HepG2 (cell line): ENCODE results near the gene CDK9. TPM values are rescaled to one million over a fixed set of nuclear protein-coding genes. Genes with fewer than 3 reads are reported as not detected.
A peak's percentile ranks its signal among the peaks of the same experiment; 100 is the strongest.

Source experiments
- AGO2 ChIP-seq: fragments of 200-400 bp; formaldehyde crosslinking; optimal IDR thresholded peaks from 2 replicates; pipeline ENCODE3; 2017; ENCODE audit warnings: mild to moderate bottlenecking, low read depth, low read length, moderate library complexity
- KLF12 ChIP-seq: sonication (generic); formaldehyde crosslinking; IDR thresholded peaks from 2 replicates; pipeline ENCODE4 v1.4.0; 2020; ENCODE audit warnings: missing genetic modification reagents, borderline replicate concordance
- MTF2 ChIP-seq: sonication (generic); formaldehyde crosslinking; IDR thresholded peaks from 2 replicates; pipeline ENCODE4 v1.5.0; 2020; ENCODE audit warnings: missing genetic modification reagents, borderline replicate concordance
- NFIB ChIP-seq: sonication (generic); formaldehyde crosslinking; IDR thresholded peaks from 2 replicates; pipeline ENCODE4 v1.9.0; 2021; ENCODE audit warnings: missing genetic modification reagents, mild to moderate bottlenecking, borderline replicate concordance
- NFYC ChIP-seq: IDR thresholded peaks from 2 replicates; pipeline ENCODE4 v1.6.1; 2016; ENCODE audit warnings: missing genetic modification reagents, missing compliant biosample characterization
- RAD21 ChIP-seq: fragments of 450-650 bp; formaldehyde crosslinking; IDR thresholded peaks from 2 replicates; pipeline ENCODE4 v1.5.0; 2020; ENCODE audit warnings: mild to moderate bottlenecking
- SALL1 ChIP-seq: sonication (generic); formaldehyde crosslinking; IDR thresholded peaks from 2 replicates; pipeline ENCODE4 v1.8.0; 2022; ENCODE audit warnings: mild to moderate bottlenecking, missing genetic modification reagents
- SP1 ChIP-seq, 2 experiments: fragments of 450-650 bp in 1 of 2; sonication (generic) in 1 of 2; formaldehyde crosslinking in 1 of 2; IDR thresholded peaks; 2 replicates each; pipeline versions ENCODE4 v1.4.0 to v1.6.1; 2016 to 2020; ENCODE audit warnings: missing genetic modification reagents in 1 of 2
- TAF15 ChIP-seq: fragments of 200-400 bp; formaldehyde crosslinking; IDR thresholded peaks from one replicate; pipeline ENCODE4 v1.6.1; 2018; ENCODE audit warnings: mild to moderate bottlenecking, low read depth, low read length; ENCODE audit not compliant: poor library complexity, severe bottlenecking
- ZMYM2 ChIP-seq: sonication (generic); formaldehyde crosslinking; IDR thresholded peaks from 2 replicates; pipeline ENCODE4 v1.8.0; 2022; ENCODE audit warnings: mild to moderate bottlenecking, missing genetic modification reagents
- polyA plus RNA-seq, 8 experiments: library from polyadenylated mRNA; depleted of rRNA in 3 of 8; stranded (reverse) in 7 of 8; unstranded in 1 of 8; fragments of >200 nt; fragmentation: Illumina TruSeq in 4 of 8; extraction: Trizol in 4 of 8; gene quantifications; 2 replicates each; pipeline versions ENCODE4 v1.2.1 to v1.2.3, GENCODE V29; 2011 to 2016; ENCODE audit warnings: low read depth in 4 of 8, missing spikeins in 1 of 8, mixed read lengths in 1 of 8; ENCODE audit not compliant: insufficient read depth in 1 of 8
- total RNA-seq, 5 experiments: library from RNA; depleted of rRNA; stranded (reverse); fragments of >200 nt; fragmentation: Illumina TruSeq; extraction: Trizol; gene quantifications; 2 replicates each; pipeline ENCODE4 v1.2.3, GENCODE V29; 2016; ENCODE audit warnings: low read depth in 1 of 5
- TF ChIP-seq, protein P1 (sequence below): sonication (generic); formaldehyde crosslinking; IDR thresholded peaks from 2 replicates; pipeline ENCODE4 v1.5.0; 2020; ENCODE audit warnings: mild to moderate bottlenecking, missing genetic modification reagents, borderline replicate concordance
- TF ChIP-seq, protein P2 (sequence below): sonication (generic); formaldehyde crosslinking; IDR thresholded peaks from 2 replicates; pipeline ENCODE4 v1.5.1; 2020; ENCODE audit warnings: mild to moderate bottlenecking, missing genetic modification reagents
- TF ChIP-seq, protein P3 (sequence below): IDR thresholded peaks from 2 replicates; pipeline ENCODE4 v1.6.1; 2016; ENCODE audit warnings: mild to moderate bottlenecking
- TF ChIP-seq, protein P4 (sequence below): sonication (generic); formaldehyde crosslinking; IDR thresholded peaks from 2 replicates; pipeline ENCODE4 v1.5.0; 2020; ENCODE audit warnings: mild to moderate bottlenecking, missing genetic modification reagents

CDK9 gene
- total and polyA plus RNA-seq, 2 of the 13 experiments (the other 11 are each of a cell fraction or from before 2014, with no cell fraction given): 16.8 to 21.5 TPM

DNA sequence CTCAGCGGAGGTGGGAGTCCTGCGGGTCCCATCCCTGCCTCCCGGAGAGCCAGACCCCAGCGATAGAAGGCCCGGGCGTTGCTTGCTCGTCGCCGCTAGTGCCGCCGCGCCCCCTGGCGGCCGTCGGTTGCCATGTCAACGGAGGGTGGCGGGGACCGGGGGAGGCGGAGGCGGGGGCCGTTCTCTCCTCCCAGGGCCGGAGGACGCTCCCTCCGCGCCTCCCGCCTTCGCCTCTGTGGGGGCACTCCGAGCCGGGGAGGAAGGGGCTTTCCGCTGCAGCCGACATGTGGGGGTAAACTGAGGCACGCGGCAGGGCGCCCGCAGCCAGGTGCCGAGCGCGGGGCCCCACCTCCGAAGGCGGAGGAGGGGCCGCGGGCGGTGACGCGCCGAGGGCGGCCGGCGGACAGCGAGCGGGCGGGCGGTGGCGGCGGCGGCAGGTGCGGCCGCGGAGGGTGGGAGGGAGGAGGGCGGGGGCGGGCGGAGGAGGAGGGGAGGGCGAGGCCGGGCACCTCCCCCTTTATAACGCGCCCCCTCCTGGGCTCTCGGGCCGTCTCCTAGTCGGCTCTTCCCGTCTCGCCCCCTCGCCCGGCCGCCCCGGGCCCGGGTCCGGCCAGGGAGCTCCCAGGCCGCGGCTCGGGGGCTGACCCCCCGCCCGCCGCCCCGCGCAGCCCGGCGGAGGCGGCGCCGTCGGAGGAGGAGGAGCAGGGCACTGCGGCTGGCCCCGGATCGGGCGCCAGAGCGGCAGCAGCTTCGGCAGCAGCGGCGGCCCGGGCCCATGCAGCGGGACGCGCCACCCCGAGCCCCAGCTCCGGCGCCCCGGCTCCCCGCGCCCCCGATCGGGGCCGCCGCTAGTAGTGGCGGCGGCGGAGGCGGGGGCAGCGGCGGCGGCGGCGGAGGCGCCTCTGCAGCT, 556 bp upstream of the CDK9 start (continued):
- TF ChIP-seq MTF2 (CRISPR knock-in tag) (no peak), RAD21 (peak; percentile 79), AGO2 (peak; percentile 15), TAF15 (peak; percentile 1), ZMYM2 (CRISPR knock-in tag) (no peak), NFIB (CRISPR knock-in tag) (no peak), SALL1 (CRISPR knock-in tag) (peak; percentile 52; the same call in 1 of the 2 replicates), SP1 (IDR thresholded peaks at IDR 0.05) (no peak), SP1 (CRISPR knock-in tag; IDR thresholded peaks at IDR 0.05) (peak; percentile 26; the same call in 1 of the 2 replicates), KLF12 (CRISPR knock-in tag) (0 out of 2 replicates have a peak, but pooled peaks have one; percentile 53), NFYC (CRISPR knock-in tag) (no peak)
- TF ChIP-seq, protein P1, sequence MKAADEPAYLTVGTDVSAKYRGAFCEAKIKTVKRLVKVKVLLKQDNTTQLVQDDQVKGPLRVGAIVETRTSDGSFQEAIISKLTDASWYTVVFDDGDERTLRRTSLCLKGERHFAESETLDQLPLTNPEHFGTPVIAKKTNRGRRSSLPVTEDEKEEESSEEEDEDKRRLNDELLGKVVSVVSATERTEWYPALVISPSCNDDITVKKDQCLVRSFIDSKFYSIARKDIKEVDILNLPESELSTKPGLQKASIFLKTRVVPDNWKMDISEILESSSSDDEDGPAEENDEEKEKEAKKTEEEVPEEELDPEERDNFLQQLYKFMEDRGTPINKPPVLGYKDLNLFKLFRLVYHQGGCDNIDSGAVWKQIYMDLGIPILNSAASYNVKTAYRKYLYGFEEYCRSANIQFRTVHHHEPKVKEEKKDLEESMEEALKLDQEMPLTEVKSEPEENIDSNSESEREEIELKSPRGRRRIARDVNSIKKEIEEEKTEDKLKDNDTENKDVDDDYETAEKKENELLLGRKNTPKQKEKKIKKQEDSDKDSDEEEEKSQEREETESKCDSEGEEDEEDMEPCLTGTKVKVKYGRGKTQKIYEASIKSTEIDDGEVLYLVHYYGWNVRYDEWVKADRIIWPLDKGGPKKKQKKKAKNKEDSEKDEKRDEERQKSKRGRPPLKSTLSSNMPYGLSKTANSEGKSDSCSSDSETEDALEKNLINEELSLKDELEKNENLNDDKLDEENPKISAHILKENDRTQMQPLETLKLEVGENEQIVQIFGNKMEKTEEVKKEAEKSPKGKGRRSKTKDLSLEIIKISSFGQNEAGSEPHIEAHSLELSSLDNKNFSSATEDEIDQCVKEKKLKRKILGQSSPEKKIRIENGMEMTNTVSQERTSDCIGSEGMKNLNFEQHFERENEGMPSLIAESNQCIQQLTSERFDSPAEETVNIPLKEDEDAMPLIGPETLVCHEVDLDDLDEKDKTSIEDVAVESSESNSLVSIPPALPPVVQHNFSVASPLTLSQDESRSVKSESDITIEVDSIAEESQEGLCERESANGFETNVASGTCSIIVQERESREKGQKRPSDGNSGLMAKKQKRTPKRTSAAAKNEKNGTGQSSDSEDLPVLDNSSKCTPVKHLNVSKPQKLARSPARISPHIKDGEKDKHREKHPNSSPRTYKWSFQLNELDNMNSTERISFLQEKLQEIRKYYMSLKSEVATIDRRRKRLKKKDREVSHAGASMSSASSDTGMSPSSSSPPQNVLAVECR (CRISPR knock-in tag): 0 out of 2 replicates have a peak, but pooled peaks have one; percentile 29
- TF ChIP-seq, protein P2, sequence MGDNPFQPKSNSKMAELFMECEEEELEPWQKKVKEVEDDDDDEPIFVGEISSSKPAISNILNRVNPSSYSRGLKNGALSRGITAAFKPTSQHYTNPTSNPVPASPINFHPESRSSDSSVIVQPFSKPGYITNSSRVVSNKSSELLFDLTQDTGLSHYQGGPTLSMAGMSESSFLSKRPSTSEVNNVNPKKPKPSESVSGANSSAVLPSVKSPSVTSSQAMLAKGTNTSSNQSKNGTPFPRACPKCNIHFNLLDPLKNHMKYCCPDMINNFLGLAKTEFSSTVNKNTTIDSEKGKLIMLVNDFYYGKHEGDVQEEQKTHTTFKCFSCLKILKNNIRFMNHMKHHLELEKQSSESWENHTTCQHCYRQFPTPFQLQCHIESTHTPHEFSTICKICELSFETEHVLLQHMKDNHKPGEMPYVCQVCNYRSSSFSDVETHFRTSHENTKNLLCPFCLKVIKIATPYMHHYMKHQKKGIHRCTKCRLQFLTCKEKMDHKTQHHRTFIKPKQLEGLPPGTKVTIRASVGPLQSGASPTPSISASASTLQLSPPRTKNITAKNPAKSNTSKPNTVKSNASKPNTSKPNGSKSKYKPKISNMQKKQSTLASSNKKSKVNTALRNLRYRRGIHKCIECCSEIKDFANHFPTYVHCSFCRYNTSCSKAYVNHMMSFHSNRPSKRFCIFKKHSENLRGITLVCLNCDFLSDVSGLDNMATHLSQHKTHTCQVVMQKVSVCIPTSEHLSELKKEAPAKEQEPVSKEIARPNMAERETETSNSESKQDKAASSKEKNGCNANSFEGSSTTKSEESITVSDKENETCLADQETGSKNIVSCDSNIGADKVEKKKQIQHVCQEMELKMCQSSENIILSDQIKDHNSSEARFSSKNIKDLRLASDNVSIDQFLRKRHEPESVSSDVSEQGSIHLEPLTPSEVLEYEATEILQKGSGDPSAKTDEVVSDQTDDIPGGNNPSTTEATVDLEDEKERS (CRISPR knock-in tag): 0 out of 2 replicates have a peak, but pooled peaks have one; percentile 21
- TF ChIP-seq, protein P3, sequence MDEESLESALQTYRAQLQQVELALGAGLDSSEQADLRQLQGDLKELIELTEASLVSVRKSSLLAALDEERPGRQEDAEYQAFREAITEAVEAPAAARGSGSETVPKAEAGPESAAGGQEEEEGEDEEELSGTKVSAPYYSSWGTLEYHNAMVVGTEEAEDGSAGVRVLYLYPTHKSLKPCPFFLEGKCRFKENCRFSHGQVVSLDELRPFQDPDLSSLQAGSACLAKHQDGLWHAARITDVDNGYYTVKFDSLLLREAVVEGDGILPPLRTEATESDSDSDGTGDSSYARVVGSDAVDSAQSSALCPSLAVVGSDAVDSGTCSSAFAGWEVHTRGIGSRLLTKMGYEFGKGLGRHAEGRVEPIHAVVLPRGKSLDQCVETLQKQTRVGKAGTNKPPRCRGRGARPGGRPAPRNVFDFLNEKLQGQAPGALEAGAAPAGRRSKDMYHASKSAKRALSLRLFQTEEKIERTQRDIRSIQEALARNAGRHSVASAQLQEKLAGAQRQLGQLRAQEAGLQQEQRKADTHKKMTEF (CRISPR knock-in tag): peak; percentile 48; the same call in 1 of the 2 replicates
- TF ChIP-seq, protein P4, sequence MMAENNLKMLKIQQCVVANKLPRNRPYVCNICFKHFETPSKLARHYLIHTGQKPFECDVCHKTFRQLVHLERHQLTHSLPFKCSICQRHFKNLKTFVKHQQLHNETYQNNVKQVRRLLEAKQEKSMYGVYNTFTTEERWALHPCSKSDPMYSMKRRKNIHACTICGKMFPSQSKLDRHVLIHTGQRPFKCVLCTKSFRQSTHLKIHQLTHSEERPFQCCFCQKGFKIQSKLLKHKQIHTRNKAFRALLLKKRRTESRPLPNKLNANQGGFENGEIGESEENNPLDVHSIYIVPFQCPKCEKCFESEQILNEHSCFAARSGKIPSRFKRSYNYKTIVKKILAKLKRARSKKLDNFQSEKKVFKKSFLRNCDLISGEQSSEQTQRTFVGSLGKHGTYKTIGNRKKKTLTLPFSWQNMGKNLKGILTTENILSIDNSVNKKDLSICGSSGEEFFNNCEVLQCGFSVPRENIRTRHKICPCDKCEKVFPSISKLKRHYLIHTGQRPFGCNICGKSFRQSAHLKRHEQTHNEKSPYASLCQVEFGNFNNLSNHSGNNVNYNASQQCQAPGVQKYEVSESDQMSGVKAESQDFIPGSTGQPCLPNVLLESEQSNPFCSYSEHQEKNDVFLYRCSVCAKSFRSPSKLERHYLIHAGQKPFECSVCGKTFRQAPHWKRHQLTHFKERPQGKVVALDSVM: peak; percentile 23; the same call in 1 of the 2 replicates
